GM18507 (cell line): ENCODE results near the gene NHLH1.
"Not testable (repeated sequence)": the region's sequence is repeated elsewhere in the genome, so short reads cannot be mapped to it uniquely, and the experiment has no call there.

Experiments
- DNase-seq: peaks from one replicate; pipeline ENCODE4 v3.0.0; 2011; ENCODE audit warnings: low read depth; ENCODE audit not compliant: insufficient read length; ENCODE audit errors: extremely low spot score
- FAIRE-seq: peaks from 2 replicates; lab custom pipeline; 2011; peaks lifted over from hg19 to GRCh38; lab: Jason Lieb, UNC

NHLH1 gene

DNA sequence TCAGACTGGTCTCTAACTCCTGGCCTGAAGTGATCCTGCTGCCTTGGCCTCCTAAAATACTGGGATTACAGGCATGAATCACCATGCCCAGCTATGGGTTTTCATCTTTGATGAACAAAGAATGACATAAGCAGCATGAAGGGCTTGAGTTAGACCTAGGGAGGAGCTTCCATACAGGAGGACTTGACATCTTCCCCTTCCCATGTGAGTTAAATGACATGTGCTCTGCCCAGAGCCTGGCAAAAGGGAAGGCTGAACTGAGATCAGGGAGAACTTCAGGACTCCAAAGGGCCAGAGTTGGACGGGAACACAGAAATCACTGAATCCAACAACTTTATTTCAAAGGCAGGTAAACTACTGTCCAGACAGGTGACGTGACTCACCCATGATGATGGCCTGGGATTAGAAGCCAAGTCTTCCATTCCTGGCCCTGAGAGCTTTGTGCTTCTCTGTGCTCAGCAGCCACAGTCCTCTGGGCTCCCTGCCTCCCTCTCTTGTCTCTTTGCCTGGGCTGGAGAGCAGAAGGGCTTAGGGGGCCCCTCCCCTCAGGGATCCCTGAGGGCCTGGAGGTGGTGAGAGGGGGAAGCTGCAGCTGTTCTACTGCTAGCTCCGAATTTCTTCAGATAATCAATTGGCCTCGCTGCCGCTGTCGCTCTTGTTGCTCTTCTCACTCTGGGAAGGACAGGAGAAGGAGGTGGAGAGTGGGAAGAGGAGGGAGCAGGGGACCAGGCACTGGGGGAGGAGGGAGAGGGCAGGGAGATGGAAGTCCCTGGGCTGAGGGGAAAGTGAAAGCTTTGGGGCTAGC lies 7.6 kb downstream of the NHLH1 start:
- FAIRE-seq (no peak), DNase-seq (no peak)

DNA sequence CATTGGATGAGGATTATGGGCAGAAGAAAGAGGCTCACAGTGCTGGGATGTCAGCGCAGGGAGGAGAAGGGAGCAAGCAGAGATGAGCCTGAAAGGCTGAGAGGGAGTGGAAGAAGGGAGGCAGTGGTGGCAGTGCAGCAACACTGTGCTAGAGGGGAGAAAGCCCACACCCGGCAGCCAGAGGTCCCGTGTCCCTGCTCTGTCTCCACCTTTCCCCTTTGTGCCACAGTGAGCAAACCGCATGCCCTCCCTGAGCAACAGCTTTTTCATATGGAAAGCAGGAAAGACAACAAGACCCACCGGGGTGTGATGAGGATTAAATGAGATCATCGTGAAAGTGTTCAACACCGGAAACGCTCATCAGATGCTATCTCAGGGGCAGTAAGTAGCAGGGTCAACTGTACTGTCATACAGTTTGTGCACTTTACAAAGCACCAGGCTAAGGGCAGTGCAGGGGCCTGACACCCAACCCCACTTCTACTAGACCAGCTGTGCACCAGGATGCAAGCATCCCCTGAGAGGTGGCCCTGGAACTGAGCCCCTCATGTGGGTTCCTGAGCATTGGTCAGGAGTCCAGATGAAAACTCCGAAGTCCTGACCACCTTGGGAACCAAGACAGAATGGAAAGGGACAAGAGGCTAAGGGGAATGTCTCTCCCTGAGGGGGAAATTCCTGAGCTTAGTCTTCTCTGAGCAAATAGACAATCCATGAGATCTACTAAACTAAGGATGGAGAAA lies 9.1 kb downstream of the NHLH1 start:
- no peak for DNase-seq

DNA sequence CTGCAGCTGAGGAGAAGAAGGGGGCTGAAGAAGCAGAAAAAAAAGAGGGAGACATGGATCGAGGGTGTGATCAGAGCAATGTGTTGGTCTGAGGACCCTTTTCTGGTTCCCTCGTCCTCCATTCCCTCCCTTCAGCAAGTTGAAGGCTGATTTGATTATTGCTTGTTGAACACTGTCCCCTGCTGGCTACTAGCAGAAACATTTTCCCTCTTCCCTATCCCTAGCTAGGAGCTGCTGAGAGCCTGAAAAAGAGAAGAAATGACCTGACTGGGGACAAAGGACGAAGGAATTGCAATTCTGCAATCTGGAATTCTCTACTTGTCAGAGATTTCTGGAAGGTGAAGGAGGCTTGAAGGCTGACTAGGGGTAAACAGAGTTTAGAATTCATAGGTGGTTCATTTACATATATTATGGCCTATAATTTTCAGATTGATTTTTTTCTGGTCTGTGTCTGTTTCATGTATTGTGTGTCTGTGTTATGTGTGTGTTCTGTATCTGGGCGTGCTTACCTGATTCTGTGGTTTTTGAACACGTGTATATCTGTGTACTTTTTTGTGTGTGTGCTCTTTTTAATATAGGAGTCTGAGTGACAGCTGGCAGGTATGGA lies 9.8 kb downstream of the NHLH1 start:
- DNase-seq (peak; percentile 40), FAIRE-seq (peak; percentile 91)

More for the DNA sequence above, 9.1 kb downstream of the NHLH1 start:
- FAIRE-seq: peak; percentile 75

DNA sequence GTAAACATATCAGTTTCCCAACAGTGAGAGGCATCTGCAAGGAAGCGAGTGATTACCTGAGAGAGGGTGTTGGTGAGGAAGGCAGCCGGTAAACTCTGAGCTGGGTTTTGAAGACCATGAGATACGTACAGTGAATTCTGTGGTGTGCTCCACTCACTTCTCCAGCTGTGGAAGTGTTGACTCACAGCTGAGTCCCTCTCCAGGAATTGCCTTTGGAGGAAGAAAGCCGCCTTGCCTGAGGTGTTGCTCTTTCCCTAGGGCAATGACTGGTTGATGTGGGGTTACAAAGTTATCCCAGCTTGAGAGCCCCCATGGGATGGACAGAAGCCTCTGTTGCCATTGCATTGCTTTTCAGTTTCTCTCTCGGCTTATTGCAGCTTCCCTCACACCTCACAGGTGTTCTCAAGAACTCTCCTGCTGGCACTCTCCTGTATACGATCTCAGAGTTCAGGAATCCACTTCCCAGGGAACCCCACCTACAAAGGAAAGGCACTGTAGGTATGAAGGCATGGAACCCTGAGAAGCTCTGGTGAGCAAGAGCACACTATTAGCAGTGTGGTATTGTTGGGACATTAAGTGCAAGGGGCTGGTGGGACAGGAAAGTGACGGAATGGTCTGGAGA lies 10.8 kb downstream of the NHLH1 start:
- no peak for DNase-seq
- FAIRE-seq: no peak

DNA sequence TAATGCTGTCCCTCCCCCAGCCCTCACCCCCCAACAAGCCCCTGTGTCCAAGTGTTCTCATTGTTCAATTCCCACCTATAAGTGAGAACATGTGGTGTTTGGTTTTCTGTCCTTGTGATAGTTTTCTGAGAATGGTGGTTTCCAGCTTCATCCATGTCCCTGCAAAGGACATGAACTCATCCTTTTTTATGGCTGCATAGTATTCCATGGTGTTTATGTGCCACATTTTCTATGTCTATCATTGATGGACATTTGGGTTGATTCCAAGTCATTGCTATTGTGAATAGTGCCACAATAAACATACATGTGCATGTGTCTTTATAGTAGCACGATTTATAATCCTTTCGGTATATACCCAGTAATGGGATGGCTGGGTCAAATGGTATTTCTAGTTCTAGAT lies 17.9 kb downstream of the NHLH1 start:
- not testable (repeated sequence) for DNase-seq, FAIRE-seq

DNA sequence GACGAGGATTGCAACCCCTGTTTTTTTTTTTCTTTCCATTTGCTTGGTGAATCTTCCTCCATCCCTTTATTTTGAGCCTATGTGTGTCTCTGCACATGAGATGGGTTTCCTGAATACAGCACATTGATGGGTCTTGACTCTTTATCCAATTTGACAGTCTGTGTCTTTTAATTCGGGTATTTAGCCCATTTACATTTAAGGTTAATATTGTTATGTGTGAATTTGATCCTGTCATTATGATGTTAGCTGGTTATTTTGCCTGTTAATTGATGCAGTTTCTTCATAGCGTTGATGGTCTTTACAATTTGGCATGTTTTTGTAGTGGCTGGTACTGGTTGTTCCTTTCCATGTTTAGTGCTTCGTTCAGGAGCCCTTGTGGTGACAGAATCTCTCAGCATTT lies 21.5 kb downstream of the NHLH1 start:
- not testable (repeated sequence) for FAIRE-seq, DNase-seq

DNA sequence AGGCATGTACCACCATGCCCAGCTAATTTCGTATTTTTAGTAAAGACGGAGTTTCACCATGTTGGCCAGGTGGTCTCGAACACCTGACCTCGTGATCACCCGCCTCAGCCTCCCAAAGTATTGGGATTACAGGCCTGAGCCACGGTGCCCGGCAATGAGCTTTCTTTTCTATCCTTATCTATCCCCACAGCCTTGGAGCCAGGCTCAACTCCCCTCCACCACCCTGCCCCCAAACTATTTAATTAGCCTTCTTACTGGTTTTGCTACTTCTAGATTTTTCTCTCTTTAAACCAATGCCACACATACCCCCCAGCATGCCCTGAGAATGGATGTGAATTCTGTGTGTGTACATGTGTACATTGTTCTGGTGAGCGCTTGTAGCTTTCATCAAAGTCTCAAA lies 27.8 kb downstream of the NHLH1 start:
- FAIRE-seq (no peak), DNase-seq (no peak)

DNA sequence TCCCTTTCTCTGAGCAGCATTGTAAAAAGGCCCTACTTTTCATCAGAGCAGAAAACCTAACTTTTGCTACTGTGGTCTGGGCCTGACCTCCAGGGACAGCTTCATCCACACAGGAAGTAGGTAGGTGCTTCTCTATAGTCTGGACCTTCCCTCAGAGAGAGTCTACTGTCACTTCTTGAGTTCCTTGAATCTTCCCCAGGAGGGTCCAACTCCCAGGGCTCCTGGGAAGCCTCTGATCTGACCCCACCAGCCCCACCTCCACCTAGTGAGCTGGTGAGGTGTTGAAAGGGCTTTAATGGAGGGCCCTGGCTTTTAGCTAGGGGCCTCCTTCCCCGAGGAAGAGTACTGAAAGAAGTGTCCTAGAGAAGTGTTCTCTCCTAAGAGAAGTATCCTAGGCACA lies 30.8 kb downstream of the NHLH1 start:
- FAIRE-seq: no peak

DNA sequence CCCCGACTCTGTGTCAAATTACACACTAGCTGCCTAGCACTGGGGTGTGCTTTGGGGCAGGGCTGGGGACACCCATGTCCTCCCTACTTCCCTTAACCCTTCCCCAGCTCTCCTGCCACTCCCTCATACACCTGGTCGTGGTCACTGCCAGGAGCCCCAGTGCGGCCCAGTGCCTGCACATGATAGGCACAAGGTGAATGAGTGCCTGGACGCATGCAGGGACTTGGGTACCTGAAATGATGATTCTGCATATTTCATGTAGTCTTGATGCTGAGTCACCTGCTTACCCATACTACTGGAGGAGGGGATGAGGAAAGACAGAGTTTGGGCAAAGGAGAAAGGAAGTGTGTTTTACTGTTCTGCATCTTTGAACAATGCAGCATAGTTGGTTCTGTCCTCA lies 32.0 kb downstream of the NHLH1 start:
- DNase-seq (no peak), FAIRE-seq (no peak)

More for the DNA sequence above, 30.8 kb downstream of the NHLH1 start:
- DNase-seq: no peak

DNA sequence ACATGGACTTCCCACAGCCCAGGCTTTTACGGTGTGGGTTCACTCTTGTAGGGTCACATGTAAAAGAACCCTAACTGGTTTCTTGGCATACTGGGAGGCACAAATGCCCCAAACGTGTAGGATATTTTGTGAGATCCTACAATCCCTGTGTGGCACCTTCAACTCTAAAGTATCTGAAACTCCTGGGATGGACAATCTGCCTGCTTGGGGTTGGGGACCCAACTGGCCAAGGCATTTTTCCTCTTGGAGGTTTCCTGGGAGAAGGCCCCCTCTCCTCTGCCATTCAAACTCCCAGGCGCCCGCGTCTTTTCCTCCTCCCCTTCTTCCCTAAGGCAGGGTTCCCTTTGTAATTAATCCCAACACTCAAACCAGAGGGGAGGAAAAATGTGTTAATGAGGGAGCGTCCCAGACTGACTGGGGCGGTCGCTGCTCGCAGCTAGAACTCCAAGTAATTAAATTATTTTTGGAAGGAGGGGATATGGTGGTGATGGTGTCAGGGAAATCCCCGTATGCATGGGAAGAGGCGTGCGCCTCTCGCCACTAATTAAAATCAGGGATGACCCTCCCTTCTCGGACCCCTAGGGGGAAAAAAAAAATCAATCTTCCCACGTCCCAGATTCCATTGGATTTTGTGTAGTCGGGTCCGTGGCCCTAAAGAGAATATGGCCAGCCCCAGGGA lies 32.8 kb downstream of the NHLH1 start:
- FAIRE-seq (no peak), DNase-seq (no peak)

DNA sequence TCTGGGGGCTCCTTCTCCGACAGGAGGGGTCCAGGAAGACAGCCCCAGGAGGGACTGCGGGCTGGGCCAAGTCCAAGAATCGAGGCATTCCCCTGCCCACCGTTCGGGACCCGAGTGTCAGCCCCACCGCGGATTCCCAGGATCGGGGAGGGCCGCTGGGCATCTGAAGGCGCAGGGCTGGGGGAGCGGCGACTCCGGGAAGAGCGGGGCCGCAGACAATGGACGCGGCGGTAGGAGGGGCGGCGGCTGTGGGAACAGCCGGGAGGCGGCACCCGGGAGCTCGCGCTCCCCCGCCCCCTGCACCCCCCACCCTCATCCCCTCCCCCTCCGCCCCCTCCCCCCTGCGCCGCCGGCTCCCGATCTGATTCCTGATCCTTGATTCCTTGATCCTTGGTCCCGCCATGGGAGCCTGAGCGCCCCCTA lies 33.4 kb downstream of the NHLH1 start, which contains the start of gene VANGL2:
Gene VANGL2 (plus strand): TSS at position 342 of the 423 bp plus-strand sequence. CDS start 15,274 bp downstream, outside the sequence.
- DNase-seq: peak; percentile 43
- no peak for FAIRE-seq

DNA sequence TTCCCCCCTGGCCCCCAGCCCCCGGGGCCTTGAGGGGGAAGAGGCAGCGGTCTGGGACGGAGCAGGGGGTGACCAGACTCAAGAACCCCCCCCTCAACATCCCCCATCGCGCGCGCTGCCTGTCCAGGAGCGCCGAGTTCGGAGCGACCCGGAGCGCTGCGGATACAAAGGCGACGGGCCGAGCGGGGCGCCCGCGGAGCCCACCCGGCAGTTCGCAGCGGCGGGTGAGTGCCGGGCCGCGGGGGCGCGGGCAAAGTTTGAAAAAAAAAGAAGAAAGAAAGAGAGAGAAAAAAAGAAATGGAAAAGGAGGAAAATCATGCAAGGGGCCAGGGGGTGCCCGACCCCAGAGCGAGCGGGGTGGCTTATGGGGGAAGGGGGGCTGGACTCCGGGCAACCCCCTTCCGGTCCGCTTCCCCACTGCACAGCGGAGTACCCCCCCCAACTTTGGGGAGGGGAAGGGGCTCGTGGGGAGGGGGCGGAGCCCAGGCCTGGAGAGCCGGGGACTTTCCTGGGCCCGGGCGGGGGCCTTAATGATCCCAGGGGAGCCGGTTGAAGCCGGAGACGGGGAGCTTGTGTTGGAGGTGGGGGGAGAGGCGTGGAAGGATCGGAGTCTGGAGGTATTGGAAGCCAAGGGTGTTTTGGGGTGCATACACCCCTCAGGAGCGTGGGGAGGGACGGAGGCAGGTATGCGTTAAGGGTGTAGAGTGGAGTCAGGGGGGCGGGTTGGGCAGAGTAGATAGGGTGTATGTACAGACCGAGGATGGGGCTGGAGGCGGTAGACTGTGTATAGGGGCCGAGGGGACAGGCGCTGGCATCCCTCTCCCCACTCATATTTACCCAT lies 34.0 kb downstream of the NHLH1 start:
- no peak for FAIRE-seq
- DNase-seq: no peak

DNA sequence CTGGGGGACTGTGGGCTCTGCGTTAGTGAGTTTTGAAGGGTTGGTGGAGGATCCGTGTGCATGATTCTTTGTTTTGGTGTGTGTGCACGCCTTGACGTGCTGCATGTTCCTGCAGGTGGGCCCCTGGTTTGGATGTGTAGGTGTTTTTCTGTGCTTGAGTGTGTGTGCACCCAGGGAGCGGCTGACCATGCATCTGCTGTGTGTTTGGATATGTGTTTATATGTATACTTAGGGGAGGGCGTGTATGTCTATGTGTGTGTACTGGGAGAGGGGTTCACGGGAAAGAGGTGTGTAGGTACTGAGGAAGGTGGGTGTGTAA lies 34.6 kb downstream of the NHLH1 start:
- DNase-seq (no peak), FAIRE-seq (no peak)

DNA sequence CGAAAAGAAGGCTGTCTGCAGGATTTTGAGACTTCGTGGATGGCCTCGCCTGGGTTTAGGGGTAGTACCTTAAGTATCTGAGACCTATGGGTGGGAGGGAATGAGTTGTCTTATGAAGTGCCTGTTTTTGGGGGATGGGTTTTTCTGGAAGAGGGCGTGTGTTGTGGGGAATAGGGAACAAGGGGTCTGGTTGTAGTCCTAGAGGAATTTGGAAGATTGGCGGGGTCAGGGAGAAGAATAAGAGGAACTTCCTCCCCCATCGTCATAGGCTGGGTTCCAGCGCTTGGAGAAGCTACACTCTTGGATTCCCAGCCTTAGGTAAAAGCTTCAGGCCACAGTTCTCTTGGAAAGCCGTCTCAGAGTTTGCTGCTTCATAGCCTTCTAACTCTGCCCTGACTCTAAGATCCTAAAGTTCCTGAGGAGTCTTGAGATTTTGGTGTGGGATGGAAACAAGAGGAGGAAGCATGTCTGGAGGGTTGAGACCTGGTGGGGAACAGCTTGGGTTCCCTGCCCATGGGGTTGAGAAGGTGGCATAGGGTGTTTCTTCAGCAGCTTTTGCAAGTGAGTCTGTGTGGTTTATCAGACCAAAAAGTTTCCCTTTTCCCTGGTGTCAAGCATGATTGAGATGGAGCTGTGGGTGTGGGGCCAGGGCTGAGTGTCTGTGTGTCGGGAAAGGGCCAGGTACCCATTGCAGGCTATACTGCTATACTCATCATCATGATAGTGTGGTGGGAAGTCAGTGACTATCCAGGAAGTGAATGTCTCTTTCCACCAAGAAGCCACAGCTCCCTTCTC lies 35.3 kb downstream of the NHLH1 start:
- no peak for DNase-seq
- FAIRE-seq: no peak

DNA sequence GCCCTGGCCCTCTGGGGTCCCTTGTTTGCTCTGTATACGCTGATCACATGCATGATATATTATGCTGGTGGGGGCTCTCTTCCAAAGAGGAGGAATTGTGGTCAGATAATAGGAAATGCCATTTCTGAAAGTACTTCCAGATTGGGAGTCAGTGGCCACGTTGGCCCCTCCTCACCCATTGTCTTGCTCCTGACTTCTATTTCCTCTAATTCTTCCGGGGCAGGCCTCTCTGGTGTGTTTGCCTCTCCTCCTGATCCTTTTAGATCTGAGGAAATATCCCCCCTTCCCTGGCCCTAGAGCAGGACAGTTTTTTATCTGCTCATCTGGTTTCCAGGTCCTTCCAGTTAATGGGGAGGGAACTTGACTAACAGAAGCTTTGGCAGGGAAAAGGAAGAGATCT lies 36.4 kb downstream of the NHLH1 start:
- no peak for DNase-seq

DNA sequence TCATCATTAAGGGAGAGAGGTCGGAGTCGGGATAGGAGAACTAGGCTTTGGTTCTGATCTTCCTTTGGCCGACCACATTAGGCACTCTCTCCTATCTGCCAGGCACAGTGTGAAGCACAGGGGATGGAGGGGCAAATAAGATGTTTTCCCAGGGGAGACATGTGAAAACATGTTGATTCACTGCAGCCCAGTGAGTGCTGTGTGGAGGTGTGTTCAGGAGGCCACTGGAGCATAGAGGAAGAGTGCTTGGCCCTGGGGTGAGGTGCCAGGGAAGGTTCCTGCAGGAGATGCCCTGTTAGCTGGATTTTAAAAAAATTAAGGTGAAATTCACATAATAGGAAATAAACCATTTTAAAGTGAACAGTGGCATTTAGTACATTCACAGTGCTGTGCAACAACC lies 37.2 kb downstream of the NHLH1 start:
- FAIRE-seq (no peak), DNase-seq (no peak)

More for the DNA sequence above, 36.4 kb downstream of the NHLH1 start:
- no peak for FAIRE-seq

DNA sequence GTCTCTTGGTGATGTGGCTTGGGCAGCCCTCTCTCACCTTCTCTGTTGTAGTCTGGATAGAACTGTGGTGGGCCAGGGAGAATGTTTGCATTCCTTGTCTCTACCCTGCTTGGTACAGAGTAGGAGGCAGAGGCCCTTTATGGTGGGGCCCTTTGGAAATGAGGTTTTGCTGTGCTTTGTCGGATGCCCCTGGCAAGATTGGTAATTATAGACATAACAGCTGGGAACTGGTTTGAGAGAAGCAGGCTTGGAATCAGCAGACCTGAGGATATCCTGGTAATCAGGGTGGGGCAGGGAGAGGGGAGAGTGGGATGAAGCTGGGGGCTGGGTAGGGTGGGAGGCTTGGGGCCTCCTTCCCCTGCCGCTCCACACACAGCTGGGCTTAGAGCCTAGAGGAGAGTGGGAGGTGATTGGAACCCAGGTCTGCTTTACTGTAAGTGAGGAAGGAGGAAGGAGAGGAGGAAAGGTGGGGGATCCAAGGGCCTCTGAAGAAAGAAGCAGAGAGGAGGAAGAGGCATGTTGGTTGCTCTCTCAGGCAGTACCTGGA lies 38.5 kb downstream of the NHLH1 start:
- DNase-seq (no peak), FAIRE-seq (no peak)
